ENCODE data around the gene ENOSF1. TPM values are rescaled to one million over a fixed set of nuclear protein-coding genes. Genes with fewer than 3 reads are reported as not detected.

ENOSF1 gene
- polyA plus RNA-seq, 1 of the 3 experiments (the other 2 are of a cell fraction): 23.3 TPM

DNA sequence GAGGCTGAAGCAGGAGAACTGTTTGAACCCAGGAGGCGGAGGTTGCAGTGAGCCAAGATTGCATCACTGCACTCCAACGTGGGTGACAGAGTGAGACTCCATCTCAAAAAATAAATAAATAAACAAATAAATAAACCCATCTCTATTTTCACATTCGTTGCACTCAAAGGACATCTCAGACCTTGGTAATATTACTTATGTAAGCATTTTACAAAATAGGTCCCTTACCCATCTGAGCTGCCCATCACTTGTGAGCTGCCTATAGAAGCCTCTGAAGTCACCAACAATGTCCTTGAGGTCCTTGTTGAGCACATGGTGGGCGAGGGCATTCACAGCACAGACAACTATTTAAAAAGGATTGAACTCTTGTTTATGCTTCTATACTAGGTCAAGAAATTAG is 15.4 kb downstream of the ENOSF1 start:
- Histone ChIP-seq H3K4me1 (ENCODE audit: control insufficient read depth in 1 of 2, insufficient read depth in 2 of 2, low read depth in 1 of 2, low read length in 1 of 2) (no peaks in the 10 kb centered on the region; a peak in 2 of 4 replicates), H3K27ac (ENCODE audit: low read depth in 2 of 2, low read length in 1 of 2) (no peak overlapping the region), H3K9me3 (no peaks in the 10 kb centered on the region), H3K36me3 (replicated peaks in 1 of 2; ENCODE audit: control insufficient read depth in 1 of 2, insufficient read depth in 2 of 2, low read length in 1 of 2) (peaks cover 0 to 6% of the 10 kb centered on the region in 2 experiments), H3K9ac (no peak overlapping the region), H4K20me1 (ENCODE audit: insufficient read depth) (no peaks in the 10 kb centered on the region), H3K27me3 (ENCODE audit: insufficient read depth) (no peaks in the 10 kb centered on the region), H3F3A (replicated peaks; ENCODE audit: insufficient read depth) (no peaks in the 10 kb centered on the region), H3K9me2 (no peaks in the 10 kb centered on the region), H3K79me2 (ENCODE audit: insufficient read depth) (no peaks in the 10 kb centered on the region), H2AFZ (ENCODE audit: low read depth) (no peak overlapping the region), H3K4me2 (no peak overlapping the region), H3K4me3 (ENCODE audit: low read depth in 2 of 2, low read length in 1 of 2) (no peak overlapping the region)
- POLR2A ChIA-PET: no interaction called here
- CTCF ChIA-PET: no interaction called here
- TF ChIP-seq EZH2phosphoT487 (IDR thresholded peaks at IDR 0.05; ENCODE audit: borderline replicate concordance, low read depth): no peak
- TF ChIP-seq RFX5 (IDR thresholded peaks at IDR 0.05; ENCODE audit: low read length): no peak
- TF ChIP-seq, protein P1, sequence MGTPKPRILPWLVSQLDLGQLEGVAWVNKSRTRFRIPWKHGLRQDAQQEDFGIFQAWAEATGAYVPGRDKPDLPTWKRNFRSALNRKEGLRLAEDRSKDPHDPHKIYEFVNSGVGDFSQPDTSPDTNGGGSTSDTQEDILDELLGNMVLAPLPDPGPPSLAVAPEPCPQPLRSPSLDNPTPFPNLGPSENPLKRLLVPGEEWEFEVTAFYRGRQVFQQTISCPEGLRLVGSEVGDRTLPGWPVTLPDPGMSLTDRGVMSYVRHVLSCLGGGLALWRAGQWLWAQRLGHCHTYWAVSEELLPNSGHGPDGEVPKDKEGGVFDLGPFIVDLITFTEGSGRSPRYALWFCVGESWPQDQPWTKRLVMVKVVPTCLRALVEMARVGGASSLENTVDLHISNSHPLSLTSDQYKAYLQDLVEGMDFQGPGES (IDR thresholded peaks at IDR 0.05; ENCODE audit: low read depth, low read length): no peak
- TF ChIP-seq, protein P2, sequence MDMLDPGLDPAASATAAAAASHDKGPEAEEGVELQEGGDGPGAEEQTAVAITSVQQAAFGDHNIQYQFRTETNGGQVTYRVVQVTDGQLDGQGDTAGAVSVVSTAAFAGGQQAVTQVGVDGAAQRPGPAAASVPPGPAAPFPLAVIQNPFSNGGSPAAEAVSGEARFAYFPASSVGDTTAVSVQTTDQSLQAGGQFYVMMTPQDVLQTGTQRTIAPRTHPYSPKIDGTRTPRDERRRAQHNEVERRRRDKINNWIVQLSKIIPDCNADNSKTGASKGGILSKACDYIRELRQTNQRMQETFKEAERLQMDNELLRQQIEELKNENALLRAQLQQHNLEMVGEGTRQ (IDR thresholded peaks at IDR 0.05; ENCODE audit: borderline replicate concordance, low read depth, low read length): no peak
- TF ChIP-seq POLR2AphosphoS5 (IDR thresholded peaks at IDR 0.05; ENCODE audit: low read depth, low read length): no peak
- TF ChIP-seq TEAD4 (IDR thresholded peaks at IDR 0.05; ENCODE audit: borderline replicate concordance, insufficient read depth): no peak
- TF ChIP-seq, protein P3, sequence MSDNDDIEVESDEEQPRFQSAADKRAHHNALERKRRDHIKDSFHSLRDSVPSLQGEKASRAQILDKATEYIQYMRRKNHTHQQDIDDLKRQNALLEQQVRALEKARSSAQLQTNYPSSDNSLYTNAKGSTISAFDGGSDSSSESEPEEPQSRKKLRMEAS (IDR thresholded peaks at IDR 0.05; ENCODE audit: low read depth): no peak
- TF ChIP-seq RAD21 (IDR thresholded peaks at IDR 0.05; ENCODE audit: low read length): no peak
- TF ChIP-seq, protein P4, sequence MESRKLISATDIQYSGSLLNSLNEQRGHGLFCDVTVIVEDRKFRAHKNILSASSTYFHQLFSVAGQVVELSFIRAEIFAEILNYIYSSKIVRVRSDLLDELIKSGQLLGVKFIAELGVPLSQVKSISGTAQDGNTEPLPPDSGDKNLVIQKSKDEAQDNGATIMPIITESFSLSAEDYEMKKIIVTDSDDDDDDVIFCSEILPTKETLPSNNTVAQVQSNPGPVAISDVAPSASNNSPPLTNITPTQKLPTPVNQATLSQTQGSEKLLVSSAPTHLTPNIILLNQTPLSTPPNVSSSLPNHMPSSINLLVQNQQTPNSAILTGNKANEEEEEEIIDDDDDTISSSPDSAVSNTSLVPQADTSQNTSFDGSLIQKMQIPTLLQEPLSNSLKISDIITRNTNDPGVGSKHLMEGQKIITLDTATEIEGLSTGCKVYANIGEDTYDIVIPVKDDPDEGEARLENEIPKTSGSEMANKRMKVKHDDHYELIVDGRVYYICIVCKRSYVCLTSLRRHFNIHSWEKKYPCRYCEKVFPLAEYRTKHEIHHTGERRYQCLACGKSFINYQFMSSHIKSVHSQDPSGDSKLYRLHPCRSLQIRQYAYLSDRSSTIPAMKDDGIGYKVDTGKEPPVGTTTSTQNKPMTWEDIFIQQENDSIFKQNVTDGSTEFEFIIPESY (IDR thresholded peaks at IDR 0.05; ENCODE audit: borderline replicate concordance, low read depth): no peak
- no peak for TF ChIP-seq NRF1 (IDR thresholded peaks at IDR 0.05; ENCODE audit: low read depth, low read length)
- no peak for TF ChIP-seq FOSL2 (IDR thresholded peaks at IDR 0.05; ENCODE audit: borderline replicate concordance, low read depth)
- no peak for TF ChIP-seq RXRA (IDR thresholded peaks at IDR 0.05; ENCODE audit: borderline replicate concordance, low read depth)
- TF ChIP-seq GABPA (IDR thresholded peaks at IDR 0.05; ENCODE audit: low read depth): no peak
- DNase-seq: no peak
- 93% methylated on average over 4 of the region's 4 CpGs for WGBS (ENCODE audit: low lambda C conversion rate)

Data from SK-N-SH (cell line).